ENCODE data around the gene STX4.

STX4 gene

DNA sequence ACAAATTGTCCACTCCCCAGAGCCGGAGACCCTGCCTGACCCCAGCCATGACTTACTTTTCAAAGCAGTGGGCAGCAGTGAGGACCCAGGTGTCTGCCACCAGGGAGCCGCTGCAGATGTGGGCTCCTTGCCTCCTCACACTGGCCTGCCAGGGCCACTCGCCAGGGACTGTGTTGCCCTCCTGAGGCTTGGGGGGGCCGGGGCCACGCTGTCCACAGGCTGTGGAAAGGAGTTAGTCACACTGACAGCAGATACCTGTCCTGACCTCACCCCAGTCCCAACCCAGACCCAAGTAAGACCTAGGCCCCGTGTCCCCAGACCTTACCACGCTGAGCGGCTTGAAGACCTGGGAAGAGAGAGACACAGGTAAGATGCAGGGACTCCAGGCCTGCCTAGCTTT lies 54.1 kb downstream of the STX4 start:
- no peak for TF ChIP-seq CSDC2 (CRISPR knock-in tag; IDR thresholded peaks at IDR 0.05)
- no peak for TF ChIP-seq TOX (CRISPR knock-in tag; IDR thresholded peaks at IDR 0.05; ENCODE audit: borderline replicate concordance)
- TF ChIP-seq ZNF565 (CRISPR knock-in tag; conservative IDR thresholded peaks at IDR 0.05; ENCODE audit: low read depth) = no peak
- TF ChIP-seq, protein P1, sequence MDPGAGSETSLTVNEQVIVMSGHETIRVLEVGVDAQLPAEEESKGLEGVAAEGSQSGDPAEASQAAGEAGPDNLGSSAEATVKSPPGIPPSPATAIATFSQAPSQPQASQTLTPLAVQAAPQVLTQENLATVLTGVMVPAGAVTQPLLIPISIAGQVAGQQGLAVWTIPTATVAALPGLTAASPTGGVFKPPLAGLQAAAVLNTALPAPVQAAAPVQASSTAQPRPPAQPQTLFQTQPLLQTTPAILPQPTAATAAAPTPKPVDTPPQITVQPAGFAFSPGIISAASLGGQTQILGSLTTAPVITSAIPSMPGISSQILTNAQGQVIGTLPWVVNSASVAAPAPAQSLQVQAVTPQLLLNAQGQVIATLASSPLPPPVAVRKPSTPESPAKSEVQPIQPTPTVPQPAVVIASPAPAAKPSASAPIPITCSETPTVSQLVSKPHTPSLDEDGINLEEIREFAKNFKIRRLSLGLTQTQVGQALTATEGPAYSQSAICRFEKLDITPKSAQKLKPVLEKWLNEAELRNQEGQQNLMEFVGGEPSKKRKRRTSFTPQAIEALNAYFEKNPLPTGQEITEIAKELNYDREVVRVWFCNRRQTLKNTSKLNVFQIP (CRISPR knock-in tag; IDR thresholded peaks at IDR 0.05; ENCODE audit: borderline replicate concordance, low read depth) = no peak
- no peak for TF ChIP-seq ARNTL (CRISPR knock-in tag; IDR thresholded peaks at IDR 0.05; ENCODE audit: borderline replicate concordance, low read depth)

DNA sequence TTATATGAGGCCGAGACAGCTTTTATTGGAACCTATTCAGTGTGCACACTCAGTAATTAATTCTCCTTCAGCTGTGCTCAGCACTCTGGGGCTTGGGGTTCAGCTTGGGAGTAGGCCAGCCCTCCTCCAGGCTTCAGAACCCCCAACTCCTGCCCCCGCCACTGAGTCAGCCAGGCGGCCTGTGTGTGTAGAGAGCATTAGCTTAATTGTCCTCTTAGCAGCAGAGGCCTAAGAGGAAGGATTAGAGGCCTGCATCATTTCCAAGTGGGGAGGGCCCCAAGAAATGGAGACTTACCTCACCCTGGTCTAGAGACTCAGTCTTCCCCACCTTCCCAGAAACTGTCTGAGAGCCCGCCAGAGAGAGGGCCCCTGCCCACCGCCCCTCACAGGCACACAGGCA lies 54.6 kb downstream of the STX4 start:
- TF ChIP-seq ZFP30 (CRISPR knock-in tag; IDR thresholded peaks at IDR 0.05) (no peak), OSR1 (CRISPR knock-in tag; IDR thresholded peaks at IDR 0.05) (no peak), ARNTL (CRISPR knock-in tag; IDR thresholded peaks at IDR 0.05; ENCODE audit: borderline replicate concordance, low read depth) (no peak), CSDC2 (CRISPR knock-in tag; IDR thresholded peaks at IDR 0.05) (no peak), BACH2 (CRISPR knock-in tag; IDR thresholded peaks at IDR 0.05; ENCODE audit: borderline replicate concordance) (no peak)
- TF ChIP-seq, protein P2, sequence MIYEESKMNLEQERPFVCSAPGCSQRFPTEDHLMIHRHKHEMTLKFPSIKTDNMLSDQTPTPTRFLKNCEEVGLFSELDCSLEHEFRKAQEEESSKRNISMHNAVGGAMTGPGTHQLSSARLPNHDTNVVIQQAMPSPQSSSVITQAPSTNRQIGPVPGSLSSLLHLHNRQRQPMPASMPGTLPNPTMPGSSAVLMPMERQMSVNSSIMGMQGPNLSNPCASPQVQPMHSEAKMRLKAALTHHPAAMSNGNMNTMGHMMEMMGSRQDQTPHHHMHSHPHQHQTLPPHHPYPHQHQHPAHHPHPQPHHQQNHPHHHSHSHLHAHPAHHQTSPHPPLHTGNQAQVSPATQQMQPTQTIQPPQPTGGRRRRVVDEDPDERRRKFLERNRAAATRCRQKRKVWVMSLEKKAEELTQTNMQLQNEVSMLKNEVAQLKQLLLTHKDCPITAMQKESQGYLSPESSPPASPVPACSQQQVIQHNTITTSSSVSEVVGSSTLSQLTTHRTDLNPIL (CRISPR knock-in tag; IDR thresholded peaks at IDR 0.05; ENCODE audit: low read depth) = no peak

More for the DNA sequence above, 54.1 kb downstream of the STX4 start:
- no peak for ATAC-seq

DNA sequence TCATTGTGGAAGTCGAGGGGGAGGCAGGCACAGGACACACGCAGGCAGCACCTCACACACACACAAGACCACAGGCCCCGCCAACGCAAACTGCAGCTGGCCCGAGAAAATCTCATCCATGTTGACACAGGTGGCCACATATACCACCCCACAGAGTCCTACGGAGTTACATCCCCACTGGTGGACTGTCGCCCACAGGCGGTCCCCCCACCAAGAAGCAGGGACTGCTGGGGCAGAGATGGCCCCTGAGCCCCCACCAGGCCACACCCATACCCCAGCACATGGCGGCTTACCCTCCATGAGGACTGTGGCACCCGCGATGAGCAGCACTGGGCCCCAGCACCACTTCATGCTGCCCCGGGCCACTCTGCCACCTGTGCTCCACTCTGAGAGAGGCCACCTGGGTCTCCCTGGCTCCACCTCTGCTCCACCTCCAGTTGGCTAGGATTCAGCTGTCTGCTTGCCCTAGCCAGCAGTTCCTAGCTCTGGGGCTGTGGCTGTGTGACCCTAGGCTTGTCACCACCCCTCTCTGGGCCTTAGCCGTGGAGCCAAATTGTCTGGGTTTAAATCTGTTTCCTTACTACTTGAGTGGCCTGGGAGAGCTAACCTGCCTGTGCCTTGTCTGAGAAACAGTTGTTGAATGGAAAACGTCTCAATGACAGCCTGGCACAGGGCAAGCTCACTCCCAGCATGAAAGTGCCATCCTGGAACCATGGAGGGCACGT lies 55.3 kb downstream of the STX4 start, which contains the start of gene PRSS53:
Gene PRSS53, minus strand, starts transcription at position 485 of the 725 bp plus-strand sequence. Its CDS starts 134 bp downstream, at position 351.
- no peak for ATAC-seq
- TF ChIP-seq, protein P2 (CRISPR knock-in tag; IDR thresholded peaks at IDR 0.05; ENCODE audit: low read depth) = no peak
- TF ChIP-seq BACH2 (CRISPR knock-in tag; IDR thresholded peaks at IDR 0.05; ENCODE audit: borderline replicate concordance) (no peak), TOX (CRISPR knock-in tag; IDR thresholded peaks at IDR 0.05; ENCODE audit: borderline replicate concordance) (no peak), ISL1 (CRISPR knock-in tag; IDR thresholded peaks at IDR 0.05) (no peak), ZNF565 (CRISPR knock-in tag; conservative IDR thresholded peaks at IDR 0.05; ENCODE audit: low read depth) (no peak), GLIS3 (CRISPR knock-in tag; IDR thresholded peaks at IDR 0.05) (no peak), ZNF8 (CRISPR knock-in tag; IDR thresholded peaks at IDR 0.05) (no peak), RARB (CRISPR knock-in tag; IDR thresholded peaks at IDR 0.05) (no peak), ZFP30 (CRISPR knock-in tag; IDR thresholded peaks at IDR 0.05) (no peak), OSR1 (CRISPR knock-in tag; IDR thresholded peaks at IDR 0.05) (no peak)
- TF ChIP-seq, protein P3, sequence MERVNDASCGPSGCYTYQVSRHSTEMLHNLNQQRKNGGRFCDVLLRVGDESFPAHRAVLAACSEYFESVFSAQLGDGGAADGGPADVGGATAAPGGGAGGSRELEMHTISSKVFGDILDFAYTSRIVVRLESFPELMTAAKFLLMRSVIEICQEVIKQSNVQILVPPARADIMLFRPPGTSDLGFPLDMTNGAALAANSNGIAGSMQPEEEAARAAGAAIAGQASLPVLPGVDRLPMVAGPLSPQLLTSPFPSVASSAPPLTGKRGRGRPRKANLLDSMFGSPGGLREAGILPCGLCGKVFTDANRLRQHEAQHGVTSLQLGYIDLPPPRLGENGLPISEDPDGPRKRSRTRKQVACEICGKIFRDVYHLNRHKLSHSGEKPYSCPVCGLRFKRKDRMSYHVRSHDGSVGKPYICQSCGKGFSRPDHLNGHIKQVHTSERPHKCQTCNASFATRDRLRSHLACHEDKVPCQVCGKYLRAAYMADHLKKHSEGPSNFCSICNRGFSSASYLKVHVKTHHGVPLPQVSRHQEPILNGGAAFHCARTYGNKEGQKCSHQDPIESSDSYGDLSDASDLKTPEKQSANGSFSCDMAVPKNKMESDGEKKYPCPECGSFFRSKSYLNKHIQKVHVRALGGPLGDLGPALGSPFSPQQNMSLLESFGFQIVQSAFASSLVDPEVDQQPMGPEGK (CRISPR knock-in tag; IDR thresholded peaks at IDR 0.05; ENCODE audit: borderline replicate concordance) = no peak
- TF ChIP-seq, protein P1 (CRISPR knock-in tag; IDR thresholded peaks at IDR 0.05; ENCODE audit: borderline replicate concordance, low read depth) = no peak
- TF ChIP-seq, protein P4, sequence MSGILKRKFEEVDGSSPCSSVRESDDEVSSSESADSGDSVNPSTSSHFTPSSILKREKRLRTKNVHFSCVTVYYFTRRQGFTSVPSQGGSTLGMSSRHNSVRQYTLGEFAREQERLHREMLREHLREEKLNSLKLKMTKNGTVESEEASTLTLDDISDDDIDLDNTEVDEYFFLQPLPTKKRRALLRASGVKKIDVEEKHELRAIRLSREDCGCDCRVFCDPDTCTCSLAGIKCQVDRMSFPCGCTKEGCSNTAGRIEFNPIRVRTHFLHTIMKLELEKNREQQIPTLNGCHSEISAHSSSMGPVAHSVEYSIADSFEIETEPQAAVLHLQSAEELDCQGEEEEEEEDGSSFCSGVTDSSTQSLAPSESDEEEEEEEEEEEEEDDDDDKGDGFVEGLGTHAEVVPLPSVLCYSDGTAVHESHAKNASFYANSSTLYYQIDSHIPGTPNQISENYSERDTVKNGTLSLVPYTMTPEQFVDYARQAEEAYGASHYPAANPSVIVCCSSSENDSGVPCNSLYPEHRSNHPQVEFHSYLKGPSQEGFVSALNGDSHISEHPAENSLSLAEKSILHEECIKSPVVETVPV (CRISPR knock-in tag; IDR thresholded peaks at IDR 0.05) = no peak
- TF ChIP-seq, protein P5, sequence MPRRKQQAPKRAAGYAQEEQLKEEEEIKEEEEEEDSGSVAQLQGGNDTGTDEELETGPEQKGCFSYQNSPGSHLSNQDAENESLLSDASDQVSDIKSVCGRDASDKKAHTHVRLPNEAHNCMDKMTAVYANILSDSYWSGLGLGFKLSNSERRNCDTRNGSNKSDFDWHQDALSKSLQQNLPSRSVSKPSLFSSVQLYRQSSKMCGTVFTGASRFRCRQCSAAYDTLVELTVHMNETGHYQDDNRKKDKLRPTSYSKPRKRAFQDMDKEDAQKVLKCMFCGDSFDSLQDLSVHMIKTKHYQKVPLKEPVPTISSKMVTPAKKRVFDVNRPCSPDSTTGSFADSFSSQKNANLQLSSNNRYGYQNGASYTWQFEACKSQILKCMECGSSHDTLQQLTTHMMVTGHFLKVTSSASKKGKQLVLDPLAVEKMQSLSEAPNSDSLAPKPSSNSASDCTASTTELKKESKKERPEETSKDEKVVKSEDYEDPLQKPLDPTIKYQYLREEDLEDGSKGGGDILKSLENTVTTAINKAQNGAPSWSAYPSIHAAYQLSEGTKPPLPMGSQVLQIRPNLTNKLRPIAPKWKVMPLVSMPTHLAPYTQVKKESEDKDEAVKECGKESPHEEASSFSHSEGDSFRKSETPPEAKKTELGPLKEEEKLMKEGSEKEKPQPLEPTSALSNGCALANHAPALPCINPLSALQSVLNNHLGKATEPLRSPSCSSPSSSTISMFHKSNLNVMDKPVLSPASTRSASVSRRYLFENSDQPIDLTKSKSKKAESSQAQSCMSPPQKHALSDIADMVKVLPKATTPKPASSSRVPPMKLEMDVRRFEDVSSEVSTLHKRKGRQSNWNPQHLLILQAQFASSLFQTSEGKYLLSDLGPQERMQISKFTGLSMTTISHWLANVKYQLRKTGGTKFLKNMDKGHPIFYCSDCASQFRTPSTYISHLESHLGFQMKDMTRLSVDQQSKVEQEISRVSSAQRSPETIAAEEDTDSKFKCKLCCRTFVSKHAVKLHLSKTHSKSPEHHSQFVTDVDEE (CRISPR knock-in tag; IDR thresholded peaks at IDR 0.05) = no peak

More for the DNA sequence above, 54.6 kb downstream of the STX4 start:
- ATAC-seq = no peak
